KOPT-K1 (cell line): Measurements from ENCODE around the gene STK32B.

Source experiments
- H3K27ac ChIP-seq: fragments of 200-600 bp; sonication (generic); 2 replicates; pipeline ENCODE4 v1.5.1; 2016; ENCODE audit warnings: antibody characterized with exemption, mild to moderate bottlenecking, low read depth, low read length; ENCODE audit not compliant: poor library complexity, severe bottlenecking
- H3K36me3 ChIP-seq: fragments of 200-600 bp; sonication (generic); 2 replicates; pipeline ENCODE4 v1.5.1; 2017; ENCODE audit warnings: antibody characterized with exemption, mild to moderate bottlenecking, low read length, moderate library complexity; ENCODE audit not compliant: insufficient read depth
- H3K9me3 ChIP-seq: fragments of 200-600 bp; sonication (generic); 2 replicates; pipeline ENCODE4 v1.5.1; 2017; ENCODE audit warnings: antibody characterized with exemption, low read length, mild to moderate bottlenecking; ENCODE audit not compliant: insufficient read depth, poor library complexity, severe bottlenecking

STK32B gene

DNA sequence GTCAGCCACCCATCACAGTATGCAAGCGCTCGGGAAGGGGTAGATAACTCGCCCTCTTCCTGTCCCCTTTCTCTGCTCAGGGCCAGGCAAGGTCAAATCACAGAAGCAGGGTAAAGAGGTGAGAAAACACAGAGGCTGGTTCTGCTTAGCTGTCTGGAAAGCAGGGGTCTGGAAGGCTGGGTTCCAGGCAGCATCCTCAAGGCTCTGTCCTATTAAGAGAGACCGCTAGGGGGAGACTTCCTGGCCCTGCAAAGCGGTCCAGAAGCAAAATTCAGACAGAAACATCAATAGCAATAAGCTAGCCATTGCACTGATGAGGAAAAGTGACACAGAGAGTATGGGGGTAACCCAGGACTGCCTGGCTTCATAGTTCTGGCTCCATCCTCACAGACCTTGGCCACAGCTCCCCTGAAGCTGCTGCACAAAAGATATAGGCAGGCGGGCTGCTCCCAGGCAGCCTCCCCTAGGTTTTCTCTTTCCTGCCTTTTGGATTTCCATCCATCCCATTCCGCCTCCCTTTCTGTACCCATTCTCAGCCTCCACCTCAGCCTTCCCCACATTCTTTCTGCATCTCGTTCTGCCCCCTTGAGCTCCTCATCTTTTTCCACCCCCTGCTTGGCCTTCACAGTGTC is 348.6 kb downstream of the STK32B start:
- Histone ChIP-seq H3K27ac (no peak overlapping the region), H3K36me3 (no peaks in the 10 kb centered on the region), H3K9me3 (peaks cover under 1% of the 10 kb centered on the region)

DNA sequence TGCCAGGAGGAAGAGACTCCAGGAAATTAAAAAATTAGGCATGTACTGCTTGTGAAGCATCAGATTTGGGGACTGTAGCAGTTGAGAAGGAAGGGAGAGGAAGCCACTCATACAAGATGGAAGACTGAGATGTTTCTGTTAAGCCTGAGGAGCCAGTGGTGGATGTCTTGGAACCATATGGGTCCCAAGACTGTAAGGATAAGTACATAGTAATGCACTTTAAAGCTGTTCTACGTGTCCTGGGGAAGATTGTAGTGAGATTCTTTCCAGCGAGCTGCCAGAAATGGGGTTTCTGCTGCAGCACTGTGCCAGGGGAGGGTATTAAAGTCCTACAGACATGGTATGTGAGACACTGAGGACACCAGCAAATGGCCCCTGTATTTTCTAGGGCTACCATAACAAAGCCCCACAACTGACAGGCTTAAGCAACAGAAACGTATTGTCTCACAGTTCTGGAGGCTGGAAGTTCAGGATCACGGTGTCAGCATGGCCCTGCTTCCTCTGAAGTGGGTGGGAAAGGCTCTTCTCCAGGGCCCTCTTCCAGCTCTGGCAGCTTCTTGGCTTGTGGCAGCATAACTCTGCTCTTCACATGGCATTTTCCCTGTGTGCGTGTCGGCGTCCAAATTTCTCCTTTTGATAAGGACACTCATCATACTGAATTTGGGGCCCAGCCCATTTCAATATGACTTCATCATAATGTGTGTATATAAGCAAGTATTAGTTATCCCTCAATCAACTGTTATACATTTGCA is 352.6 kb downstream of the STK32B start:
- Histone ChIP-seq H3K27ac (no peak overlapping the region), H3K36me3 (no peaks in the 10 kb centered on the region), H3K9me3 (peaks cover 22% of the 10 kb centered on the region)

DNA sequence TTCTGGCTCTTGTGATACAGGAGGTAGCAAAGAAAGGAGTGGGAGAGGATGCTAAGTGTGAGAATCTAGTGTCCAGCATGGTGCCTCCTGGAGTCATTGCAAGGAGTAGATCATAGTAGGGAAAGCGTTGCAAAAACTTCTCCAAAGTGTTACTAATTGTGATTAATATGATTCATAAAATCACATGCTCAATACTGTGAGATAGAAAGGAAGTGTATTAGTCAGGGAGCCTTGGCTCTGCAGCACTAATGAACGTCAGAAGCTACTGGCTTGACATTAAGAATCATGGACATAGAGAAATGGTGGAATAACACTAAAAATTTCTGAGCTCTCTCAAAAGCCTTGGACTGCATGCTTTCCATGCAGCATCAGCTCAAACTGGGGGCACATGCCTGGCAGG is 358.0 kb downstream of the STK32B start:
- no peak overlapping the region for H3K27ac ChIP-seq
- H3K9me3 ChIP-seq = peaks cover 22% of the 10 kb centered on the region
- H3K36me3 ChIP-seq = no peaks in the 10 kb centered on the region

DNA sequence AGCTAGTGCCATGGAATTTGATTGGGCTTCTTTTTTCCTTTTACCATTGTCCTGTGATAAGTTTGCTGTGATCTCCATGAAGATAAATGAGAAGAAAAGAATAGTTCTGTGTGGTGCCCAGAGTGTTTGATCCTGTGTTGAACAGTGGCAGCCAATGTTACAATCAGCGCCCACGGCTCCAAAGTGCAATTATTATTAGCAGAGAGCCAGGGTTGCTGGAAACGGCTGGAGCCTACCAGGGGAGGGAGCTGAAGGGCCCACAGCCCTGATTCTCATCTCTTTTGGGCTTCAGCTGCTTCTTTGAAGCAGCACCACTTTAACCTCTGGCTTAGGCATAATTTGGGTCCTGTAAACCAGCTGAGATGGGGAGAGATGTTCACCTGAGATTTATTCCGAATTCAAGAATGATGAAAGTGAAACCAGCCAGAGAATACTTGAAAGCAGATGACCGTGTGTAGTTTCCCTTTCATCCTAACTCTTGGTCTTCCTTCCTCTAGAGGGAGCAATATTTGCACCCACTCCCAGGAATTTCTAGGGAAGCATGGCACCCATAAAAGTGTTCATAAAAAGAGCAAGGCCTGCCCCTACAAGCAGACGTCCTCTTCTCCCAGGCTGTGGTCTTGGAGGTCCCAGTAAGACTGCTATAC is 358.8 kb downstream of the STK32B start:
- Histone ChIP-seq H3K27ac (no peak overlapping the region), H3K9me3 (peaks cover 20% of the 10 kb centered on the region), H3K36me3 (no peaks in the 10 kb centered on the region)

DNA sequence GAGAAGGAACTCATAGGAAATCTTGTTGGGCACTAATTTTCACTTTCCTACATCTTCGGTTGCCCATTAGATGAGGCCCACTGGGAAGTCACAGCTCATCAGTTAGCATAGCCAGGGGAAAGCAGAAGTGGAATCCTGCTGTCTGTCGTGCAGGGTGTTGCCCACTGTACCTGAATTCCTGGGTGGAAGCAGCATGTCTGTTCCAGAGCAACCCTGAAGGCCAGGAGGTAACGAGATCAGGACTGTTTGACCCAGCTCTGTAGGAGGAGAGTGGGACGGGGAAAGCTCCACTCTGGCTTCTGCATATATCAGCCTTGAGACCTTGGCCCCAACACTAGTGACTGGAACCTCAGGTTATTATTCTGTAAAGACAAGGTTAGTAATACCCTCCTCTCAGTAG is 361.0 kb downstream of the STK32B start:
- H3K36me3 ChIP-seq = no peaks in the 10 kb centered on the region
- no peak overlapping the region for H3K27ac ChIP-seq
- H3K9me3 ChIP-seq = peaks cover 3% of the 10 kb centered on the region

DNA sequence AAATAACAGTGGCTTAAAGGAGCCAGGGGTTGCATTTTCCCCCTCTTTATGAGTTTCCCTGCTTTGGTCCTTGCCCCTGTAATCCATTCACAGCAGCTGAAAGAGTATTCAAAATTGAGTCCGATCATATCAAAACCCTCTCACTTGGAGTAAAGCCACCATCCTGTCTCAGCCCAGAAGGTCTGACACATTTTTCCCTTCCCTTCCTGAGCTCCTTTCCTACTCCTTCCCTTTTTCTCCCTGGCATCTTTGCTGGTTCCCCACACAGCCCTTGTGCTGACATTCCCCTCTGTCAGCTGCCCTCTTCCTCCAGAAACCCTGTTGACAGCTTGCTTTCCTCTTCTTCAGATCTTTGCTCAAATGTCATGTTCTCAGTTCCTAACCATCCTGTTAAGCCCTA is 361.5 kb downstream of the STK32B start:
- H3K36me3 ChIP-seq = no peaks in the 10 kb centered on the region
- H3K27ac ChIP-seq = no peak overlapping the region
- H3K9me3 ChIP-seq = peaks cover 4% of the 10 kb centered on the region

DNA sequence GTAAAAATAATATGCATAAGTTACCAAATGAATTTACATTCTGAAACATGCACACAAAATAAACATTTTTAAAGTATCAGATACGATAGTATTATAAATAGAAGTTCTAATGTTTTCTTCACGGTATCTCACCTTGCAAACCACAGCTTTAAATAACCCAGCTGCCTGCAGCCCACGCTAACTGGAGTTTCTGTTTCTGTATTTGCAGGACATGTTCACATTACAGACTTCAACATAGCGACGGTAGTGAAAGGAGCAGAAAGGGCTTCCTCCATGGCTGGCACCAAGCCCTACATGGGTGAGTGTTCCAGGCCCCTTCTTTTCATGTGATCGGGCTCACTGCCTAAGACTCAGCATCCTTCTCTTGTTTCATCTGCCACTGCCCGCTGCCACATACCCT is 365.4 kb downstream of the STK32B start:
- Histone ChIP-seq H3K27ac (no peak overlapping the region), H3K9me3 (peaks cover 3% of the 10 kb centered on the region), H3K36me3 (no peaks in the 10 kb centered on the region)

DNA sequence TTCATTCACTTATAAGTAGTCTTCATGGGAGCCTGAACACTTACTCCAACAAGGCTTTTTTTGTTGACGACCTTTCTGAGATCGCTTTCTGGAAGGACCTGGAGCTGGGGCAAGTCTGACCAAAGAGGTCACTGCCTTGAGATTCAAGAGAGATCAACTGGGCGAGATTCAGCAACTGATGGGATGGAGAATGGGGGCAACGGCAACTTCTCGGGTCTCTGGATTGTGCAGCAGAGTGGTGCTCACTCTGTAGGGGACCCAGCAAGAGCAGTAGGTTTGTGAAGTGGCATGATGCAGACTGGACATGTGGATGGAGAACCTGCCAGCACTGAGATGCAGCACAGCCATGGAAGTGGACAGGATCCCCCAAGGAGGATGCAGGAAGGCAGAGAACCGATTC is 369.0 kb downstream of the STK32B start:
- H3K36me3 ChIP-seq = no peaks in the 10 kb centered on the region
- H3K27ac ChIP-seq = no peak overlapping the region
- peaks cover 3% of the 10 kb centered on the region for H3K9me3 ChIP-seq

DNA sequence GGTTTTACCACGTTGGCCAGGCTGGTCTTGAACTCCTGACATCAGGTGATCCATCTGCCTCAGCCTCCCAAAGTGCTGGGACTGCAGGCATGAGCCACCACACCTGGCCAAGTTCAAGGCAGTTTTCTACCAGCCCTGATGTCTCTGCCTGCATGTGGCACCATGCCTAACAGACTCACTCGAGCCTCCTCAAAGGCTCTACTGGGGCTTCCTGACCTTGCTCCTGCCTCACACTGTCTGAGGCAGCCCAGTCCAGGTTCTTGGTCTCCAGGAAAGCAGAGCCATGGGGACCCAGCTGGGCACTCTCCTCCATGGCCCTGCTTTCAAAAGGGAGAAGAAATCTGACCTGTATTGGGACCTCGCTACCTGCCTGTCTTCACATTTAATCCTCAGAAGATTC is 370.1 kb downstream of the STK32B start:
- no peak overlapping the region for H3K27ac ChIP-seq
- peaks cover 3% of the 10 kb centered on the region for H3K9me3 ChIP-seq
- H3K36me3 ChIP-seq = no peaks in the 10 kb centered on the region

DNA sequence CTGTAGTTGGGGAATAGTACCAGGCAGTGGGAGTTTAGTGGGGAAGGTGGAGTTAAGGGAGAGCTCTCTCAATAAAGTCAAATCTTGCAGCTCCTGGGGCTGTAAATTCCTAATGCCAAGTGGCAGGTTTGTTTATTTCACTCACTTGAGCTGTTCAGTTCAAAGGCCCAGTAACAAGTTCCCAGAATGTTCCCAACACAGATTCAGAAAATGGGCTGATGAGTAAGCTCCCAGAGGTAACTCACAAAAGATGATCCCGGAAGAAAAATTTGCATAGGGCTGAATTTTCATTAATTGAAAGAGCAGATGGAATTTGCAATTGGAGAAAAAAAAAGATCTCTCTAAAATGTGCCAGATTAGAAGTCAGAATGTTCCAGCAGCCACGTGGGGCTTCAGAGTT is 370.9 kb downstream of the STK32B start:
- Histone ChIP-seq H3K36me3 (no peaks in the 10 kb centered on the region), H3K9me3 (peaks cover 3% of the 10 kb centered on the region), H3K27ac (no peak overlapping the region)

DNA sequence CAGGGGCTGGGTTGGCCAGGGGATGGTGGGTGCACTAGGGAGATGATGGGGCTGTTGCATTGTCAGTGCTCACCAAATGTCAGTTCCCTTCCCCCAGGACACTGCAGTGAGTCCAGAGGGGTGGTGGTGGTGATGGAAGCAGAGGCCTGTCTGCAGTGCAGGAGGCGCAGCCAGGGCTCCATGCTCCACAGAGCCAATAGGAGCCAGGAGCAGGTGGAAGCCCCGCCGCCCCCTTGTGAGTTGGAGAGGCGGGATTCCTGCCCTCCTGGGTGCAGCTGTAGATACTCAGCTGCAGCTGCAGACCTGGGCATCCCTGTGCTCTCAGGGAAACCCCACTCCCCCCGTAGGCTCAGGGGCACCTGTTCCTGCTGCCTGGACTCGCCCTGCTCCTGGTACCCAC is 372.4 kb downstream of the STK32B start:
- H3K36me3 ChIP-seq = no peaks in the 10 kb centered on the region
- no peaks in the 10 kb centered on the region for H3K9me3 ChIP-seq
- no peak overlapping the region for H3K27ac ChIP-seq

DNA sequence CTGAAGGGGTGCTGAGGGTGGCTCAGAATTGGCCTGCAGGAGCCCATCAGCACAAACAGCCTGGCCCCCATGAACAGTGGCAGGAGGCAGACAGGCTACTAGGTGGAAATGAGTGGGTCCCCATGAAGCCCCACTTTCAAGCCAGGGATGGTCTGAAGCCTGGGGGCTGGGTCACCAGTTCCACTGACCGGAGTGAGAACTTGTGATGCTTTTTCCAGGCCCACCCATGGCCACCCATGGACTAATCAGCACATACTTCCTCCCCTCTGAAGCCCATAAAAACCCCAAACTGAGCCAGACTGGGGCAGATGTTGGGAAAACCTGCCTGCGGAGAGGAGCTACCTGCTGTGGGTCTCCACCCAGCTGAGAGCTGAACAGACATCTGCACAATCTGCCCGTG is 372.9 kb downstream of the STK32B start:
- H3K36me3 ChIP-seq = no peaks in the 10 kb centered on the region
- no peaks in the 10 kb centered on the region for H3K9me3 ChIP-seq
- H3K27ac ChIP-seq = no peak overlapping the region

DNA sequence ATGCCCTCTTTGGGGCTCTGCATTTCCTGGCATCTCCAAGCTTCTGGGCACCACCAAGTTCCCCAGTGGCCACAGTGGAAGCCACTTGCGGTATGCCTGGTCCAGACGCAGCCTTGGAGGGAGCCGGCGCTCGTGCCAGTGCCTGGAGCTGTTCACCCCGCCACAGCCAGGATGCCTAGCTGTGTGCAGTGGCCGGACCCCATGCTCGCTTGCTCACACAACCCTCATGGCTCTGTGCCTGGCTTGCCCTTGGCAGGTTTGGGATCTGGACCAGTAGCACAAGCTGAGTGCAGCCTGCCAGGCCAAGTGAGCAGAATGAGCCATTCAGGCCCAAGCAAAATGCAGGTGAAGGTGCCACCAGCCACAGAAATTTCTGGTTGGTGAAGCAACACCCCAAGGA is 373.6 kb downstream of the STK32B start:
- no peak overlapping the region for H3K27ac ChIP-seq
- no peaks in the 10 kb centered on the region for H3K9me3 ChIP-seq
- H3K36me3 ChIP-seq = no peaks in the 10 kb centered on the region

DNA sequence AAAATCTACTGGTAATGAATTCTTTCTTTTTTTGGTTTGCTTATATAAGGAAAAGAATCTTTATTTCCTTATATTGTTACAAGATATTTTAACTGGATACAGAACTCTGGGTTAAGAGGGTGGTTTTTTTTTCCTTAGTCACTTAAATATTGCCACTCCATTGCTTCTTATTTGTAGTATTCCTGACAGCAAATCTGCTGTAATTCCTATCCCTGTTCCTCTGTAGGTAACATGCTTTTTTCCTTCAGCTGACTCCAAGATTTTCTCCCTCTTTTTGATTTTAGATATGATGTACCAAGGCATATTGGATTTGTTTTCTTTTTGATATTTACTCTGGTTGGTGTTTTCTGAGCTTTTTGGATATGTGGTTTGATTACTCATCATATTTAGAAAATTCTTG is 378.5 kb downstream of the STK32B start:
- no peaks in the 10 kb centered on the region for H3K36me3 ChIP-seq
- no peak overlapping the region for H3K27ac ChIP-seq
- H3K9me3 ChIP-seq = no peaks in the 10 kb centered on the region

DNA sequence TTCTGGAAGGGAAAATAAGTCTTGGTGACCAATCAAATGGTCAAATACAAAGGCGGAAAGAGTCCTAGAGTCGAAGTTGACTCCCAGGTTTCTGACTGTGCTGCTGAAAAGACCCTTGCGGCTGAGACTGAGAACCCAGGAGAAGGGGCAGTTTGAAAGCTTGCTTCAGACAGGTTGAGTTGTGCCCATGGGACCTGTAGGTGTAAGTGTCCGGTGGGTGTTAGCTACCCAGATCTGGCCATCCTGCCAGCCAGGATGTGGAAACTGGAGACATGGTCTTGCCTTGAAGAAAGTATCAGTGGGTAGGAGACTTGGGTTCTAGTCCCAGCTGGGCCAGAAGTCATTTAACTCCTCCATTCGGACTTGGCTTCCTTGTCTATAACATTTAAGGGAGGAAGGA is 381.9 kb downstream of the STK32B start:
- no peaks in the 10 kb centered on the region for H3K9me3 ChIP-seq
- H3K36me3 ChIP-seq = no peaks in the 10 kb centered on the region

DNA sequence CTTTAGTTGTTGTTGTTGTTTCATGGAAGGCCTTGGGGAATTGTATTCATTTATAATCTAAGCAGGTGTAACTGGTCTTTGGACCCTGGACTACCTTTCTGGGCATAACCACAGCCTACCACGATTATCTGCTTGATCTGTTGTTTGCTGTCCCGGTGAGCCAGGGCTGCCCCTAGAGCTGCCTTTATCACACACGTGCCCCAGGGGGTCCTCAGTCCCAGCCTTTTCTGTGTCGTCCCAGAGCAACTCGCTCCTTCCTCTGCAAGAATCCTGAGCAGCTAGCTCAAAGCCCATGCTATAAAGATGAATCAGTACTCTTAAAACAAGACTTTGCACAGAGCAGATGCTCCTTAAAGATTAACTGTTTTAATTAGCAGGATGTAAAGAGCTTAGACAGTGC is 383.9 kb downstream of the STK32B start:
- H3K27ac ChIP-seq = no peak overlapping the region

More for the DNA sequence above, 381.9 kb downstream of the STK32B start:
- H3K27ac ChIP-seq = no peak overlapping the region

More for the DNA sequence above, 383.9 kb downstream of the STK32B start:
- H3K9me3 ChIP-seq = no peaks in the 10 kb centered on the region
- no peaks in the 10 kb centered on the region for H3K36me3 ChIP-seq
